GM10248 (cell line): ENCODE data around the gene UBE2D3.

ENCODE experiments used
- CTCF ChIA-PET: fragments of 300-600 bp; sonication (Branson Sonifier 250); formaldehyde crosslinking; extraction: SDS; loops from one replicate; lab custom pipeline; 2021; ENCODE audit warnings: antibody characterized with exemption; lab: Yijun Ruan, JAX
- POLR2A ChIA-PET: fragments of 350-650 bp; sonication (Branson Sonifier 250); formaldehyde crosslinking; extraction: SDS; loops from one replicate; lab custom pipeline; 2020; ENCODE audit warnings: antibody characterized with exemption; lab: Yijun Ruan, JAX
- DNase-seq: peaks from one replicate; pipeline ENCODE4 v3.0.0; 2012; ENCODE audit errors: extremely low spot score
- CTCF ChIP-seq: IDR thresholded peaks from 2 replicates; pipeline ENCODE4 v1.5.1; 2012; ENCODE audit warnings: mild to moderate bottlenecking, low read depth; ENCODE audit errors: extremely low read depth, missing control alignments, control extremely low read depth

Gene UBE2D3

DNA sequence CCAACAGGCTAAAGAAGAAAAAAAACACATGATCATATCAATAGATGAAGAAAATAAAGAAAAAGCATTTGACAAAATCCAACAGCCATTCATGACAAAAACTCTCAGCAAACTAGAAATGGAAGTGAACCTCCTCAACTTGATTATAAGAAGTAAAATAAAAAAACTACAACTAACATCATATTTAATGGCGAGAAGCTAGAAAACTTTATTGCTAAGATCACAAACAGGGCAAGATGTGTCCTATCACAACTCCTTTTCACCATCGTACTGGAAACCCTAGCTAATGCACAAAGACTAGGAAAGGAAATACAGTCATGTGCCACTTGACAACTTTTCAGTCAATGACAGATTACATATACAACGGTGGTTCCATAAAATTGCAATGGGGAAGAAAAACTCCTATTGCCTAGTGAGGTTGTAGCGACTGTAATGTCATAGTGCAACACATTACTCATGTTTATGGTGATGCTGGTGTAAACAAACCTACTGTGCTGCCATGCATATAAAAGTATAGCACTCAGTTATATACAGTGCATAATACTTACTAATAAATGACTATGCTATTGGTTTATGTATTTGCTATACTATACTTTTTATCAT is 54.5 kb downstream of the UBE2D3 start:
- DNase-seq, result no peak
- POLR2A ChIA-PET, result no interaction called here
- CTCF ChIA-PET, result no interaction called here
- no peak for TF ChIP-seq CTCF

- POLR2A ChIA-PET, result no interaction called here
- no peak for TF ChIP-seq CTCF
- CTCF ChIA-PET, result interaction anchor here (1.4 kb wide), 1 partner anchor 16 kb away, joined by 3 read pairs; no protein-coding TSS in a partner anchor
- no peak for DNase-seq
Measured at GRCh38 chr4:102764901-102765300, 62.5 kb downstream of the UBE2D3 start.

DNA sequence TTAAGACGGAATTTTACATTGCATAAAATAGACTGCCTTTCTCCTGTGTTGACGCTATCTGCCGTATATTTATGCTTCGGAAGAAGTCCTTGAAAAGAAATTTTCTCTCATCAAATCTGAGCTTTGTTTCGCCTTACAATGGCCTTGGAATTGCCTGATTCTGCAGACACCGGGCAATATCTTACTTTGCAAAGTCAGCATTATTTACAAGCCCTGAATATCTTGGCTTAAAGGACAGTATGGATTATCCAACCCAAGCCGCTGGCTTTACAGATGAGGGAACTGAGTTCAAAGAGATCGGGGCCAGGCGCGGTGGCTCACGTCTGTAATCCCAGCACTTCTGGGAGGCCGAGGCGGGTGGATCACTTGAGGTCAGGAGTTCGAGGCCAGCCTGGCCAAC is 65.4 kb downstream of the UBE2D3 start:
- ChIA-PET POLR2A (interaction anchor here (1.1 to 2.0 kb wide), 2 partner anchors 14 to 54 kb away, joined by 4 to 6 read pairs; no protein-coding TSS in a partner anchor), CTCF (no interaction called here)
- no peak for TF ChIP-seq CTCF
- no peak for DNase-seq

DNA sequence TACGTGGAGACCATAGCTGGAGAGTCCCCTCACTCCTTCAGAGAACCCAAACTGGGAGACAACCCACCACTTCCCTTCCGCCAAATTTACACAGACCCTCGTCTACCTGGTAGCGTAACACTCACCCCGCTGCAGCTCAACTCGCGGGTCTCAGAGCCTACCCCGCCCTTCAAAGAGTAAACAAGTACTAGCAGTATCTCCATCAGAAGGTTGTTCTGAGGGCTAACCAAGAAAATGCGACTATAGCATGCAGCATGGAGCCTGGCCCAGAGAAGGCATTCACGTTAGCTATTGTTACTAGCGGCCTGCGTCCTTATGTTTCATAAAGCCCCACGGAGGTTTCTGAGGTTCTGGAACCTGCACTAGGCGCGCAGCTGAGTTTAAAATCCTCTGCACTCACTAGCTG is 66.1 kb downstream of the UBE2D3 start:
- ChIA-PET POLR2A (interaction anchor here (0.6 to 2.0 kb wide), 5 partner anchors 9 to 67 kb away, joined by 4 to 8 read pairs (median 4); partner anchors contain the start of gene UBE2D3), CTCF (interaction anchor here (0.8 to 1.3 kb wide), 7 partner anchors 33 to 249 kb away, joined by 3 to 4 read pairs (median 3); no protein-coding TSS in a partner anchor)
- no peak for TF ChIP-seq CTCF
- DNase-seq, result no peak

GRCh38 chr4:102760645-102761295 is 66.6 kb downstream of the UBE2D3 start, which contains the start of gene MANBA:
MANBA (minus strand) TSS chr4:102760968; CDS start chr4:102760894, 74 bp downstream.
- peak; percentile 97 for DNase-seq
- ChIA-PET CTCF (interaction anchor here (0.8 to 1.3 kb wide), 8 partner anchors 14 to 250 kb away, joined by 3 to 4 read pairs (median 3); no protein-coding TSS in a partner anchor), POLR2A (interaction anchor here (0.6 to 2.0 kb wide), 5 partner anchors 10 to 67 kb away, joined by 4 to 8 read pairs (median 4); partner anchors contain the start of gene UBE2D3)
- TF ChIP-seq CTCF, result peak; percentile 0

DNA sequence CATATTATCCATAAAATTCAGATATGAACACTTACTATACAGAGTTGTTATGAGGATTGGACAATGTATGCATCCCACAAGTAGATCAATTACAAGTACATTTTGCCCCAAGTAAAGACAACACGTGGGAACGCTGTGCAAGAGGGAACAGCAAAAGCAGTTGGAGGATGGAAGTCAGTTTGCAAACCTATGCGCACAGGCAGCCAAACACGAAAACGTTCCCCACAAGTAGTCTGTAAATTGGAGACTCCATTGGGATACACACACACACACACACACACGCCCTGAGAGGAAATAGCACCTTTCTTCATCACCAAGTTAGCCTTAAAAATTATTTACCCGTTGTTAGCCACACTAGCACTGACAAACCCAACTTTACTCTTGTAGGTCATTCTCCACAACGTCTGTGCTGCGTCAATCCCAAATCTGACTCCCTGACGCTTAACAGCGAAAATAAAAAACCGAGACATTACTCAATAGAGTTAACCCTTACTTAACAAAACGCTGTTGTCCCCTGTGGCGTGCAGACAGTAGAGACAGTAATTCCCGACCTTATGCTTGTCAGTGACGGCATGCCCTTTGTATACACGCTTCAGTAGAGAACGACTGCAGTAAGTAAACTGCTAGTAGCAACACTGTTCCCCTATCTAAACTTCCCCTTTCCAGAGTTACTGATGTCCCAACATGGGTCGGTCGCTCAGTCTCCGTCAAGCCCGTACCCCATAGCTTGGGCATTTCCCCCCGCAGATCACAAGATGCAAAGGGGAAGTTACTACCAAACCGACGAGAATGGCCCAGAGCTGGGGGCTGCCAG is 67.3 kb downstream of the UBE2D3 start:
- peak; percentile 70 for DNase-seq
- TF ChIP-seq CTCF, result no peak
- CTCF ChIA-PET, result interaction anchor here (1.1 to 1.3 kb wide), 6 partner anchors 14 to 184 kb away, joined by 3 to 4 read pairs (median 3); no protein-coding TSS in a partner anchor
- POLR2A ChIA-PET, result interaction anchor here (1.2 to 2.0 kb wide), 3 partner anchors 12 to 68 kb away, joined by 4 to 8 read pairs (median 6); partner anchors contain the start of gene UBE2D3
